CD4-positive, alpha-beta memory T cell (primary cell): ENCODE data around the gene TAOK2. TPM values are rescaled to one million over a fixed set of nuclear protein-coding genes. Genes with fewer than 3 reads are reported as not detected.
A peak's percentile ranks its signal among the peaks of the same experiment; 100 is the strongest.

Source experiments
- CTCF ChIA-PET: fragments of 350-600 bp; sonication (Branson Sonifier 250); formaldehyde crosslinking; loops from one replicate; lab custom pipeline; 2021; ENCODE audit warnings: inconsistent platforms; ENCODE audit not compliant: partially characterized antibody; lab: Charles Lee
- POLR2A ChIA-PET: fragments of 350-600 bp; sonication (Branson Sonifier 250); formaldehyde crosslinking; loops from one replicate; lab custom pipeline; 2021; ENCODE audit not compliant: partially characterized antibody; lab: Charles Lee
- DNase-seq, 5 donors: peaks; one replicate each; pipeline versions ENCODE4 v3.0.0 to v3.0.0-alpha.2; 2020 to 2022; ENCODE audit warnings: mixed read lengths in 1 of 5
- H3K27ac ChIP-seq: one replicate; pipeline ENCODE4 v1.7.0; 2013; ENCODE audit warnings: low read depth, low read length
- H3K27me3 ChIP-seq: 2 replicates; pipeline ENCODE4 v1.7.0; 2013; ENCODE audit warnings: mild to moderate bottlenecking, low read length, moderate library complexity; ENCODE audit not compliant: insufficient read depth
- H3K36me3 ChIP-seq: 2 replicates; pipeline ENCODE4 v1.7.0; 2013; ENCODE audit warnings: mild to moderate bottlenecking, low read length, moderate library complexity; ENCODE audit not compliant: insufficient read depth
- H3K4me1 ChIP-seq: 2 replicates; pipeline ENCODE4 v1.7.0; 2013; ENCODE audit warnings: mild to moderate bottlenecking, low read length, moderate library complexity; ENCODE audit not compliant: insufficient read depth
- H3K4me3 ChIP-seq, 2 donors: one replicate each; pipeline ENCODE4 v1.7.0; 2013; ENCODE audit warnings: low read length in 2 of 2, mild to moderate bottlenecking in 1 of 2
- H3K9me3 ChIP-seq, 2 donors: one replicate each; pipeline ENCODE4 v1.7.0; 2013; ENCODE audit warnings: low read length in 2 of 2, control low read depth in 1 of 2; ENCODE audit not compliant: control insufficient read depth in 1 of 2
- H3K27ac Mint-ChIP-seq, 7 donors: one replicate each; pipeline ENCODE4 v1.8.0; 2020 to 2021; ENCODE audit warnings: mixed read lengths in 7 of 7, mild to moderate bottlenecking in 6 of 7, inconsistent platforms in 3 of 7, moderate library complexity in 3 of 7
- H3K27me3 Mint-ChIP-seq, 2 donors: one replicate each; pipeline ENCODE4 v1.8.0; 2020 to 2021; ENCODE audit warnings: mixed read lengths in 2 of 2
- H3K36me3 Mint-ChIP-seq, 2 donors: one replicate each; pipeline ENCODE4 v1.8.0; 2020 to 2021; ENCODE audit warnings: mixed read lengths in 2 of 2, inconsistent platforms in 1 of 2, mild to moderate bottlenecking in 1 of 2
- H3K4me1 Mint-ChIP-seq, 4 donors: one replicate each; pipeline ENCODE4 v1.8.0; 2020 to 2021; ENCODE audit warnings: mixed read lengths in 4 of 4, mild to moderate bottlenecking in 1 of 4
- H3K4me3 Mint-ChIP-seq, 8 donors: one replicate each; pipeline ENCODE4 v1.8.0; 2020 to 2021; ENCODE audit warnings: mixed read lengths in 8 of 8, mild to moderate bottlenecking in 7 of 8, moderate library complexity in 6 of 8, inconsistent platforms in 3 of 8
- H3K9me3 Mint-ChIP-seq, 8 donors: one replicate each; pipeline ENCODE4 v1.8.0; 2020 to 2021; ENCODE audit warnings: mixed read lengths in 8 of 8, mild to moderate bottlenecking in 5 of 8, inconsistent platforms in 3 of 8, moderate library complexity in 1 of 8
- intact Hi-C: fragments of 100-400 bp; cut with micrococcal nuclease; formaldehyde crosslinking; loops from one replicate; pipeline ENCODE4 v1.15.1; 2023
- polyA plus RNA-seq, 2 donors: library from polyadenylated mRNA; unstranded; fragments of 300-500 nt; fragmentation: Illumina TruSeq; gene quantifications; one replicate each; pipeline ENCODE4 v1.2.3, GENCODE V29; 2021
- total RNA-seq, 2 experiments: library from RNA; stranded (reverse); gene quantifications; one replicate each; pipeline ENCODE4 v1.2.3, GENCODE V29; 2021

TAOK2 gene
- total and polyA plus RNA-seq, 4 experiments from 2014 or later = 1.7 to 56.0 (median 31.0) TPM

- no peaks in the 10 kb centered on the region for H3K4me1 ChIP-seq
- H3K27me3 ChIP-seq = no peaks in the 10 kb centered on the region
- no peaks in the 10 kb centered on the region for H3K9me3 ChIP-seq
- H3K36me3 Mint-ChIP-seq = peaks cover 52 to 72% of the 10 kb centered on the region in 2 donors
- H3K9me3 Mint-ChIP-seq = no peaks in the 10 kb centered on the region
- H3K27me3 Mint-ChIP-seq = no peaks in the 10 kb centered on the region
- H3K27ac Mint-ChIP-seq = no peak overlapping the region
- no peak overlapping the region for H3K27ac ChIP-seq
- intact Hi-C loops = no loop called here
- ChIA-PET CTCF (interaction anchor here (0.9 kb wide), 1 partner anchor 163 kb away, joined by 3 read pairs; no protein-coding TSS in a partner anchor), POLR2A (interaction anchor here (0.7 to 2.8 kb wide), 2 partner anchors 12 to 14 kb away, joined by 3 to 10 read pairs; partner anchors contain the start of gene TAOK2)
- H3K4me3 Mint-ChIP-seq = no peak overlapping the region
- peaks cover 60% of the 10 kb centered on the region for H3K36me3 ChIP-seq
- H3K4me3 ChIP-seq = no peak overlapping the region
- H3K4me1 Mint-ChIP-seq = peaks cover 0 to 2% (median 0%) of the 10 kb centered on the region in 4 donors
- no peak for DNase-seq
These were observed 13.9 kb downstream of the TAOK2 start for GRCh38 chr16:29987371-29988085.

- ChIA-PET CTCF (interaction anchor here (0.8 to 1.0 kb wide), 2 partner anchors 10 to 13 kb away, joined by 3 read pairs; no protein-coding TSS in a partner anchor), POLR2A (interaction anchor here (2.8 kb wide), 1 partner anchor 15 kb away, joined by 10 read pairs; the partner anchor contains the start of gene TAOK2)
- Mint-ChIP-seq H3K4me1 (peaks cover 0 to 2% (median 0%) of the 10 kb centered on the region in 4 donors), H3K36me3 (peaks cover 49 to 66% of the 10 kb centered on the region in 2 donors), H3K27me3 (no peaks in the 10 kb centered on the region), H3K9me3 (no peaks in the 10 kb centered on the region), H3K4me3 (no peak overlapping the region), H3K27ac (peak overlapping the region in 5 of 7 donors; percentile 2 to 79 (median 52))
- Histone ChIP-seq H3K4me1 (no peaks in the 10 kb centered on the region), H3K36me3 (peaks cover 59% of the 10 kb centered on the region), H3K27ac (no peak overlapping the region), H3K27me3 (no peaks in the 10 kb centered on the region), H3K4me3 (no peak overlapping the region), H3K9me3 (no peaks in the 10 kb centered on the region)
- no peak for DNase-seq
- intact Hi-C loops = no loop called here
These were observed 14.8 kb downstream of the TAOK2 start for GRCh38 chr16:29988346-29989075.

DNA sequence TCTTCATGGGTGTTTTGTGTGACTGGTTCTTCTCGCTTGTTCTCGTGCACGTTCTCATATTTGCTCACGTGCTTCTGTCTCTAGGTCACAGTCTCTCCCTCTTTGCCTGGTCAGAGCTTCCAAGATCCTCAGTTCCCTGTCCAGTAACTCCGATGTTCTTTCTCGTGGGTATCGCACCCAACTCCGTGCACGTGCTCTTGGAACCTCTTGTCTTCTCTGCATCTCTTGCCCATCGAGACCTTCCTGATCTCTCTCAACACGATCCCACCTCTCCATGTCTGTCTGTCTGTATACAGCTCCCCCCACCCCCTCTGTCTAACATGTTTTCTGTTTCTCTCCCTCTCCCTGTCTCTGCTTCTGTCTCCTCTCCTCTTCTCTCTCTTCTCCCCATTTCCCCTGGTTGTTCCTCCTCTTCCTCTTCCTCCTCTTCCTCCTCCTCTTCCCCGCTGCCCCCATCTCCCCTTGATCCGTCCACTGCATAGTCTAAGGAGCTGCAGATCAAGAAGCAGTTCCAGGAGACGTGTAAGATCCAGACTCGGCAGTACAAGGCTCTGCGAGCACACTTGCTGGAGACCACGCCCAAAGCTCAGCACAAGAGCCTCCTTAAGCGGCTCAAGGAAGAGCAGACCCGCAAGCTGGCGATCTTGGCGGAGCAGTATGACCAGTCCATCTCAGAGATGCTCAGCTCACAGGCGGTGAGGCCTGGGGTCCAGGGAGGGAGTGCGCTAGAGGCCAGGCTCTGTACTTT lies 15.6 kb downstream of the TAOK2 start:
- CTCF ChIA-PET = interaction anchor here (0.8 to 1.1 kb wide), 3 partner anchors 11 to 297 kb away, joined by 3 read pairs; no protein-coding TSS in a partner anchor
- no peaks in the 10 kb centered on the region for H3K27me3 Mint-ChIP-seq
- POLR2A ChIA-PET = interaction anchor here (1.2 to 2.8 kb wide), 2 partner anchors 16 to 63 kb away, joined by 4 to 10 read pairs; partner anchors contain the start of genes KCTD13 and TAOK2
- DNase-seq = no peak
- intact Hi-C loops = no loop called here
- Histone ChIP-seq H3K9me3 (no peaks in the 10 kb centered on the region), H3K4me1 (peaks cover 5% of the 10 kb centered on the region), H3K4me3 (no peak overlapping the region), H3K27me3 (no peaks in the 10 kb centered on the region), H3K36me3 (peaks cover 51% of the 10 kb centered on the region), H3K27ac (no peak overlapping the region)
- no peak overlapping the region for H3K4me3 Mint-ChIP-seq
- peak overlapping the region in 4 of 7 donors; percentile 2 to 72 (median 41) for H3K27ac Mint-ChIP-seq
- H3K36me3 Mint-ChIP-seq = peaks cover 46 to 61% of the 10 kb centered on the region in 2 donors
- H3K4me1 Mint-ChIP-seq = peaks cover 3 to 7% (median 5%) of the 10 kb centered on the region in 4 donors
- H3K9me3 Mint-ChIP-seq = peaks cover 0 to 2% (median 0%) of the 10 kb centered on the region in 8 donors

DNA sequence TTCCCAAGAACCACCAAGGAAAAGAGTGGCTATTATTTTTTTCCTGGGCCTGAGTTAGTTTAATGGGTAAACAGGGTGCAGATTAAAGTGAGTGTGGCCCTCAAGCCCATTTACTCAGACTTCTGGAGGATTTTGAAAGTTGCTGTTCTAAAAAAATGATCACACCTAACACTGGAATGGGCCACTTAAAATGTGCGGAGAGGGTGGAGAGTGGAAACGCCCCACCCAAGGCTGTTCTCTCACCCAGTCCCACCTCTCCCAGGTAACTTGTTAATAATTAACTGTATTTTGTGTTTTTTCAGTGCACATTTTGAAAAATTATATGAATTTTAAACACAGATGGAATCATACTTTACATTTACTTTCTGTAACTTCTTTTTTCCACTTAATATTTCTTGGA lies 16.4 kb downstream of the TAOK2 start:
- H3K27me3 Mint-ChIP-seq = no peaks in the 10 kb centered on the region
- peaks cover 0 to 2% (median 0%) of the 10 kb centered on the region in 8 donors for H3K9me3 Mint-ChIP-seq
- Histone ChIP-seq H3K27me3 (no peaks in the 10 kb centered on the region), H3K4me1 (peaks cover 13% of the 10 kb centered on the region), H3K36me3 (peaks cover 45% of the 10 kb centered on the region), H3K4me3 (no peak overlapping the region), H3K9me3 (no peaks in the 10 kb centered on the region), H3K27ac (no peak overlapping the region)
- H3K36me3 Mint-ChIP-seq = peaks cover 43 to 59% of the 10 kb centered on the region in 2 donors
- no peak overlapping the region for H3K4me3 Mint-ChIP-seq
- ChIA-PET POLR2A (interaction anchor here (1.2 to 2.8 kb wide), 2 partner anchors 17 to 63 kb away, joined by 4 to 10 read pairs; partner anchors contain the start of genes KCTD13 and TAOK2), CTCF (interaction anchor here (1.1 kb wide), 1 partner anchor 298 kb away, joined by 3 read pairs; no protein-coding TSS in a partner anchor)
- intact Hi-C loops = loop anchor here (10.0 kb wide), 1 partner anchor 175 kb away; the partner anchor contains the start of genes PAGR1 and PRRT2
- H3K27ac Mint-ChIP-seq = no peak overlapping the region
- H3K4me1 Mint-ChIP-seq = peaks cover 6 to 14% (median 10%) of the 10 kb centered on the region in 4 donors
- DNase-seq = no peak

DNA sequence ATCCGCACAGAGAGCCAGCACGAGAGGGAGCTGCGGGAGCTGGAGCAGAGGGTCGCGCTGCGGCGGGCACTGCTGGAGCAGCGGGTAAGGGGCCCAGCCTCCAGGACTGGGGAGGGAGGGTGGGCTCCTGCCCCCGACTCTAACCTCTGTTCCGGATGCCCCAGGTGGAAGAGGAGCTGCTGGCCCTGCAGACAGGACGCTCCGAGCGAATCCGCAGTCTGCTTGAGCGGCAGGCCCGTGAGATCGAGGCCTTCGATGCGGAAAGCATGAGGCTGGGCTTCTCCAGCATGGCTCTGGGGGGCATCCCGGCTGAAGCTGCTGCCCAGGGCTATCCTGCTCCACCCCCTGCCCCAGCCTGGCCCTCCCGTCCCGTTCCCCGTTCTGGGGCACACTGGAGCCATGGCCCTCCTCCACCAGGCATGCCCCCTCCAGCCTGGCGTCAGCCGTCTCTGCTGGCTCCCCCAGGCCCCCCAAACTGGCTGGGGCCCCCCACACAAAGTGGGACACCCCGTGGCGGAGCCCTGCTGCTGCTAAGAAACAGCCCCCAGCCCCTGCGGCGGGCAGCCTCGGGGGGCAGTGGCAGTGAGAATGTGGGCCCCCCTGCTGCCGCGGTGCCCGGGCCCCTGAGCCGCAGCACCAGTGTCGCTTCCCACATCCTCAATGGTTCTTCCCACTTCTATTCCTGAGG lies 17.4 kb downstream of the TAOK2 start:
- DNase-seq = no peak
- H3K4me1 ChIP-seq = peaks cover 14% of the 10 kb centered on the region
- no peak overlapping the region for H3K27ac ChIP-seq
- ChIA-PET CTCF (no interaction called here), POLR2A (no interaction called here)
- peak overlapping the region in 1 of 8 donors; percentile 39 for H3K4me3 Mint-ChIP-seq
- intact Hi-C loops = loop anchor here (10.0 kb wide), 1 partner anchor 176 kb away; the partner anchor contains the start of genes PAGR1 and PRRT2
- peak overlapping the region in 1 of 7 donors; percentile 60 for H3K27ac Mint-ChIP-seq
- peaks cover 35% of the 10 kb centered on the region for H3K36me3 ChIP-seq
- H3K9me3 Mint-ChIP-seq = peaks cover 0 to 2% (median 0%) of the 10 kb centered on the region in 8 donors
- H3K4me3 ChIP-seq = no peak overlapping the region
- H3K27me3 Mint-ChIP-seq = no peaks in the 10 kb centered on the region
- no peaks in the 10 kb centered on the region for H3K9me3 ChIP-seq
- H3K36me3 Mint-ChIP-seq = peaks cover 38 to 61% of the 10 kb centered on the region in 2 donors
- peaks cover 6 to 22% (median 12%) of the 10 kb centered on the region in 4 donors for H3K4me1 Mint-ChIP-seq
- no peaks in the 10 kb centered on the region for H3K27me3 ChIP-seq

GRCh38 chr16:29991571-29991904 lies 17.9 kb downstream of the TAOK2 start:
- CTCF ChIA-PET = no interaction called here
- Histone ChIP-seq H3K4me3 (no peak overlapping the region), H3K4me1 (peaks cover 15% of the 10 kb centered on the region), H3K27me3 (no peaks in the 10 kb centered on the region), H3K9me3 (no peaks in the 10 kb centered on the region), H3K27ac (no peak overlapping the region), H3K36me3 (peaks cover 30% of the 10 kb centered on the region)
- H3K27me3 Mint-ChIP-seq = no peaks in the 10 kb centered on the region
- no peak overlapping the region for H3K27ac Mint-ChIP-seq
- peaks cover 36 to 62% of the 10 kb centered on the region in 2 donors for H3K36me3 Mint-ChIP-seq
- H3K4me3 Mint-ChIP-seq = no peak overlapping the region
- POLR2A ChIA-PET = no interaction called here
- H3K4me1 Mint-ChIP-seq = peaks cover 6 to 27% (median 15%) of the 10 kb centered on the region in 4 donors
- peaks cover 0 to 2% (median 0%) of the 10 kb centered on the region in 8 donors for H3K9me3 Mint-ChIP-seq
- no peak for DNase-seq
- intact Hi-C loops = loop anchor here (10.0 kb wide), 1 partner anchor 177 kb away; the partner anchor contains the start of genes PAGR1 and PRRT2
